ENCODE data around the gene GOLGA6L9.
"Not testable (repeated sequence)": the region's sequence is repeated elsewhere in the genome, so short reads cannot be mapped to it uniquely, and the experiment has no call there.

GOLGA6L9 gene

GRCh38 chr15:82469381-82469780 lies 39.8 kb downstream of the GOLGA6L9 start:
- DNase-seq (ENCODE audit: low read depth): not testable (repeated sequence)

- DNase-seq (ENCODE audit: low read depth): not testable (repeated sequence)
These were observed 42.8 kb downstream of the GOLGA6L9 start for GRCh38 chr15:82472269-82472982.

GRCh38 chr15:82474596-82475325 lies 45.1 kb downstream of the GOLGA6L9 start:
- DNase-seq (ENCODE audit: low read depth): not testable (repeated sequence)

GRCh38 chr15:82475345-82475967 lies 45.8 kb downstream of the GOLGA6L9 start:
- DNase-seq (ENCODE audit: low read depth): not testable (repeated sequence)

GRCh38 chr15:82476697-82477342 lies 47.2 kb downstream of the GOLGA6L9 start:
- not testable (repeated sequence) for DNase-seq (ENCODE audit: low read depth)

- not testable (repeated sequence) for DNase-seq (ENCODE audit: low read depth)
These were observed 47.9 kb downstream of the GOLGA6L9 start for GRCh38 chr15:82477343-82478057.

Measured in activated gamma-delta T cell treated with anti-CD3 and anti-CD28 coated beads, Interleukin-2, amount 50 U/mL, for 16 hours (primary cell).